ENCODE measurements around the gene ENHO. TPM values are rescaled to one million over a fixed set of nuclear protein-coding genes. Genes with fewer than 3 reads are reported as not detected.
A peak's percentile ranks its signal among the peaks of the same experiment; 100 is the strongest.

Gene ENHO
- total and polyA plus RNA-seq, 12 donors, result 0.24 to 1.6 (median 0.88) TPM; not detected in 7

DNA sequence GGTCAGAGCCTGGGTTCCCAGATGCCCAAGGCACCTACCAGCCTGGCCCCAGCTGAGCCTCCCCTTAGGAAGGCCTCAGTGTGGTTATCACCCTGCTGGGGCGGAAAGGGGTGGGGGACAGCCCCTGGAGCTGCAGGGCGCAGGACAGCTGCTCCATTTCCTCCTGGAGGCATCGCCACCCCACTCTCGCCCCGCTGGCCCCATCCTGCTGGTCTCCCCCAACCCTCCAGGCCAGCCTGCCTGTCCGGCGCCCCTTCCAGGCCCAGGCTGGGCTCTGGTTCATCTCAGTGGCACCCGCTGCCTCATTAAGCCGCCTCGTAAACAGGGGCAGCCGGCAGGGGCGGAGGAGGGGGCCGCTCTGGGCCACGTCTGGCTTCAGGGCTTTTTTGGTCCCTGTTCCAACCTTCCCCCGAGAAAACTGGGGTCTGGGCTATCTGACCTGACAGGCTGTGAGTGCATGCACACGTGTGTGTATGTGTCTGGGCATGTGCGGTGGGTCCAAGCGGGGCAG lies 30.8 kb upstream of the ENHO start:
- 70 to 90% (median 81%) methylated on average over 3 to 18 of the region's 18 CpGs for WGBS, 4 donors
- H3K4me1 ChIP-seq (replicated peaks in 1 of 2), result no peaks in the 10 kb centered on the region
- H3K4me3 ChIP-seq, result no peak overlapping the region
- H3K9me3 ChIP-seq (replicated peaks in 1 of 3), result no peaks in the 10 kb centered on the region
- intact Hi-C loops (cut with DNase I), result no loop called here
- H3K27me3 ChIP-seq, result no peaks in the 10 kb centered on the region
- H3K27ac ChIP-seq, result no peak overlapping the region
- TF ChIP-seq POLR2A (IDR thresholded peaks at IDR 0.05), result no peak
- TF ChIP-seq, protein P1, sequence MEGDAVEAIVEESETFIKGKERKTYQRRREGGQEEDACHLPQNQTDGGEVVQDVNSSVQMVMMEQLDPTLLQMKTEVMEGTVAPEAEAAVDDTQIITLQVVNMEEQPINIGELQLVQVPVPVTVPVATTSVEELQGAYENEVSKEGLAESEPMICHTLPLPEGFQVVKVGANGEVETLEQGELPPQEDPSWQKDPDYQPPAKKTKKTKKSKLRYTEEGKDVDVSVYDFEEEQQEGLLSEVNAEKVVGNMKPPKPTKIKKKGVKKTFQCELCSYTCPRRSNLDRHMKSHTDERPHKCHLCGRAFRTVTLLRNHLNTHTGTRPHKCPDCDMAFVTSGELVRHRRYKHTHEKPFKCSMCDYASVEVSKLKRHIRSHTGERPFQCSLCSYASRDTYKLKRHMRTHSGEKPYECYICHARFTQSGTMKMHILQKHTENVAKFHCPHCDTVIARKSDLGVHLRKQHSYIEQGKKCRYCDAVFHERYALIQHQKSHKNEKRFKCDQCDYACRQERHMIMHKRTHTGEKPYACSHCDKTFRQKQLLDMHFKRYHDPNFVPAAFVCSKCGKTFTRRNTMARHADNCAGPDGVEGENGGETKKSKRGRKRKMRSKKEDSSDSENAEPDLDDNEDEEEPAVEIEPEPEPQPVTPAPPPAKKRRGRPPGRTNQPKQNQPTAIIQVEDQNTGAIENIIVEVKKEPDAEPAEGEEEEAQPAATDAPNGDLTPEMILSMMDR (IDR thresholded peaks at IDR 0.05), result no peak
- H3K36me3 ChIP-seq (replicated peaks in 1 of 2), result no peaks in the 10 kb centered on the region
- DNase-seq, result peak in 1 of 7 donors; percentile 5

- intact Hi-C loops (cut with DNase I), result no loop called here
- H3K27me3 ChIP-seq, result no peaks in the 10 kb centered on the region
- no peaks in the 10 kb centered on the region for H3K36me3 ChIP-seq (replicated peaks in 1 of 2)
- no peaks in the 10 kb centered on the region for H3K4me1 ChIP-seq (replicated peaks in 1 of 2)
- H3K27ac ChIP-seq, result no peak overlapping the region
- WGBS, 4 donors, result 71 to 100% (median 91%) methylated on average over 2 of the region's 2 CpGs
- DNase-seq, result peak in 1 of 7 donors; percentile 8
- H3K9me3 ChIP-seq (replicated peaks in 1 of 3), result no peaks in the 10 kb centered on the region
- TF ChIP-seq, protein P1 (IDR thresholded peaks at IDR 0.05), result no peak
- TF ChIP-seq POLR2A (IDR thresholded peaks at IDR 0.05), result no peak
- no peak overlapping the region for H3K4me3 ChIP-seq
These were observed 30.2 kb upstream of the ENHO start for GRCh38 chr9:34552986-34553385.

GRCh38 chr9:34552606-34552981 lies 29.8 kb upstream of the ENHO start:
- Histone ChIP-seq H3K27me3 (no peaks in the 10 kb centered on the region), H3K4me1 (replicated peaks in 1 of 2) (no peaks in the 10 kb centered on the region), H3K36me3 (replicated peaks in 1 of 2) (no peaks in the 10 kb centered on the region), H3K27ac (no peak overlapping the region), H3K4me3 (no peak overlapping the region), H3K9me3 (replicated peaks in 1 of 3) (no peaks in the 10 kb centered on the region)
- TF ChIP-seq, protein P1 (IDR thresholded peaks at IDR 0.05), result no peak
- no peak for TF ChIP-seq POLR2A (IDR thresholded peaks at IDR 0.05)
- no peak for DNase-seq
- WGBS, 4 donors, result 93 to 100% (median 95%) methylated on average over 2 to 13 of the region's 13 CpGs
- intact Hi-C loops (cut with DNase I), result no loop called here

GRCh38 chr9:34551751-34552605 lies 29.2 kb upstream of the ENHO start:
- H3K27me3 ChIP-seq, result no peaks in the 10 kb centered on the region
- H3K9me3 ChIP-seq (replicated peaks in 1 of 3), result no peaks in the 10 kb centered on the region
- intact Hi-C loops (cut with DNase I), result loop anchor here in 1 of 2 donors (2.0 kb wide), 1 partner anchor 39 kb away; no protein-coding TSS in a partner anchor
- no peak overlapping the region for H3K4me3 ChIP-seq
- H3K27ac ChIP-seq, result no peak overlapping the region
- 77 to 90% (median 89%) methylated on average over 5 to 20 of the region's 20 CpGs for WGBS, 4 donors
- H3K36me3 ChIP-seq (replicated peaks in 1 of 2), result no peaks in the 10 kb centered on the region
- no peak for TF ChIP-seq POLR2A (IDR thresholded peaks at IDR 0.05)
- TF ChIP-seq, protein P1 (IDR thresholded peaks at IDR 0.05), result no peak
- DNase-seq, result peak in 1 of 7 donors; percentile 9
- no peaks in the 10 kb centered on the region for H3K4me1 ChIP-seq (replicated peaks in 1 of 2)

All from adrenal gland (tissue), 12 donors.